ENCODE data around the gene PABPN1L. TPM values are rescaled to one million over a fixed set of nuclear protein-coding genes. Genes with fewer than 3 reads are reported as not detected.

The PABPN1L gene
- total and polyA plus RNA-seq, 3 donors from 2014 or later, result 0.34 to 0.93 TPM; not detected in 1

DNA sequence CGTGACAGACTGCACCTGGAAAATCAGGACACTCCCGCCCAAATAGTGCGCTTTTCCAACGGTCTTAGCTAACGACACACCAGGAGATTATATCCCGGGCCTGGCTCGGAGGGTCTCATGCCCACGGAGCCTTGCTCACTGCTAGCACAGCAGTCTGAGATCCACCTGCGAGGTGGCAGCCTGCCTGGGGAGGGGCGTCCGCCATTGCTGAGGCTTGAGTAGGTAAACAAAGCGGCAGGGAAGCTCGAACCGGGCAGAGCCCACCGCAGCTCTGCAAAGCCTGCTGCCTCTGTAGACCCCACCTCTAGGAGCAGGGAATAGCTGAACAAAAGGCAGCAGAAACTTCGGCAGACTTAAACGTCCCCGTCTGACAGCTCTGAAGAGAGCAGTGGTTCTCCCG is 14.8 kb downstream of the PABPN1L start:
- Histone ChIP-seq H3K4me3 (no peak overlapping the region), H3K36me3 (ENCODE audit: low read depth, missing control alignments) (no peaks in the 10 kb centered on the region), H3K4me1 (peaks cover 30% of the 10 kb centered on the region), H3K27ac (no peak overlapping the region), H3K27me3 (no peaks in the 10 kb centered on the region), H3K9me3 (no peaks in the 10 kb centered on the region)
- TF ChIP-seq POLR2A (IDR thresholded peaks at IDR 0.05), result no peak
- TF ChIP-seq, protein P1, sequence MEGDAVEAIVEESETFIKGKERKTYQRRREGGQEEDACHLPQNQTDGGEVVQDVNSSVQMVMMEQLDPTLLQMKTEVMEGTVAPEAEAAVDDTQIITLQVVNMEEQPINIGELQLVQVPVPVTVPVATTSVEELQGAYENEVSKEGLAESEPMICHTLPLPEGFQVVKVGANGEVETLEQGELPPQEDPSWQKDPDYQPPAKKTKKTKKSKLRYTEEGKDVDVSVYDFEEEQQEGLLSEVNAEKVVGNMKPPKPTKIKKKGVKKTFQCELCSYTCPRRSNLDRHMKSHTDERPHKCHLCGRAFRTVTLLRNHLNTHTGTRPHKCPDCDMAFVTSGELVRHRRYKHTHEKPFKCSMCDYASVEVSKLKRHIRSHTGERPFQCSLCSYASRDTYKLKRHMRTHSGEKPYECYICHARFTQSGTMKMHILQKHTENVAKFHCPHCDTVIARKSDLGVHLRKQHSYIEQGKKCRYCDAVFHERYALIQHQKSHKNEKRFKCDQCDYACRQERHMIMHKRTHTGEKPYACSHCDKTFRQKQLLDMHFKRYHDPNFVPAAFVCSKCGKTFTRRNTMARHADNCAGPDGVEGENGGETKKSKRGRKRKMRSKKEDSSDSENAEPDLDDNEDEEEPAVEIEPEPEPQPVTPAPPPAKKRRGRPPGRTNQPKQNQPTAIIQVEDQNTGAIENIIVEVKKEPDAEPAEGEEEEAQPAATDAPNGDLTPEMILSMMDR (IDR thresholded peaks at IDR 0.05), result no peak
- no peak for DNase-seq
- 88 to 95% methylated on average over 19 of the region's 19 CpGs for WGBS, 2 donors
- intact Hi-C loops (cut with DNase I; ENCODE audit: low total_unique reads), result no loop called here

DNA sequence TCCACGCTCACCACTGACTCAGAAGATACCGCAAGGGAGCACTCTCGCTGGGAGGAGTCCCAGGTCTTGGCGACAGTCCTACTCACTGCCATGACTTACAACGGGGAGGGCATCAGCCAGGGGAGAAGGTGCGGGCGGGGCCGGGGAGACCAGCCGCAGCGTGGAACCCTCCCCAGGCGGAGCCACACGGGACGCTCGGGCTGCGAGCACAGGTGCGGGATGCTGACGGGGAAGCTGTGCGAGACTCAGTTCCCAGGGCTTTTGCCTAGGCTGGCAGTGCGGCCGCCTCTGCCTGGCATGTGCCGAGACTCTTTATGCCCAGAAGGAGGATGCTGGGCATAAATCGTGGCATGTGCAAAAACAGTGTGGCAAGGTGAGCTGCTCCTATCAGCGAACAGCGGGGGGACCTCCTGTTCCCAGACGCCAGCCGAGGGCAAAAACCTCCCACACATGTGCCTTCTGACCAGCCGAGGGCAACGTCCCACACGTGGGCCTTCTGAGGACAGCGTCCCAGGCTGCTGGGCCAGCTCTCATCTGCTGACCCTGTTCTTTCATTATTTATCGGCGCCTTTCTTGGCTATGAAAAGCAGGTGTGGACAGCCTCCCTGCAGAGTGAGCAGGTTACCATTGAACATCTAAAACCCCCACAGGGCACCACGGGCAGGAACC is 15.8 kb downstream of the PABPN1L start:
- Histone ChIP-seq H3K4me1 (peaks cover 24% of the 10 kb centered on the region), H3K36me3 (ENCODE audit: low read depth, missing control alignments) (no peaks in the 10 kb centered on the region), H3K27me3 (no peaks in the 10 kb centered on the region), H3K27ac (no peak overlapping the region), H3K4me3 (no peak overlapping the region), H3K9me3 (no peaks in the 10 kb centered on the region)
- DNase-seq, result peak; percentile 60
- intact Hi-C loops (cut with DNase I; ENCODE audit: low total_unique reads), result no loop called here
- WGBS, 2 donors, result 74 to 80% methylated on average over 15 to 33 of the region's 33 CpGs
- TF ChIP-seq POLR2A (IDR thresholded peaks at IDR 0.05), result no peak
- TF ChIP-seq, protein P1 (IDR thresholded peaks at IDR 0.05), result no peak

DNA sequence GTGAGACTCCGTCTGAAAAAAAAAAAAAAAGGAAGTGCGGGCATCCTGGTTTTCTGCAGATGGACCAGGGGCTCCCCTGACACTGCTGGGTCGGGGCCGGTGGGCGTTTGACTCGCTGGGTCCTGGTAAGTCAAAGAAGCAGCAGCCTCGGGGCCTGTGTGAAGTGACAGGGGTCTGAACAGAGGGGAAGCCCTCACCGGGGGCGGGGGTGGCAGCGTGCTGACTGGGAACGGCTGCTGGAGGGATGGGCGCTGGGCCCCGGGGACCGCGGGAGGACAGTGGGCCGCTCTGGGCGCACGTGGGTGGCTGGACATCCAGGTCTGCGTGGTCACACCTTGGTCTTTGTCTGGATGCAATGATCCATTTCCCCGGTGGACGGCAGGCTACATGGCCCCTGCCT is 17.9 kb downstream of the PABPN1L start:
- Histone ChIP-seq H3K9me3 (no peaks in the 10 kb centered on the region), H3K36me3 (ENCODE audit: low read depth, missing control alignments) (no peaks in the 10 kb centered on the region), H3K27me3 (no peaks in the 10 kb centered on the region), H3K27ac (no peak overlapping the region), H3K4me1 (peaks cover 3% of the 10 kb centered on the region), H3K4me3 (no peak overlapping the region)
- TF ChIP-seq, protein P1 (IDR thresholded peaks at IDR 0.05), result no peak
- TF ChIP-seq POLR2A (IDR thresholded peaks at IDR 0.05), result no peak
- intact Hi-C loops (cut with DNase I; ENCODE audit: low total_unique reads), result no loop called here
- DNase-seq, result no peak
- 92 to 94% methylated on average over 9 to 21 of the region's 21 CpGs for WGBS, 2 donors

DNA sequence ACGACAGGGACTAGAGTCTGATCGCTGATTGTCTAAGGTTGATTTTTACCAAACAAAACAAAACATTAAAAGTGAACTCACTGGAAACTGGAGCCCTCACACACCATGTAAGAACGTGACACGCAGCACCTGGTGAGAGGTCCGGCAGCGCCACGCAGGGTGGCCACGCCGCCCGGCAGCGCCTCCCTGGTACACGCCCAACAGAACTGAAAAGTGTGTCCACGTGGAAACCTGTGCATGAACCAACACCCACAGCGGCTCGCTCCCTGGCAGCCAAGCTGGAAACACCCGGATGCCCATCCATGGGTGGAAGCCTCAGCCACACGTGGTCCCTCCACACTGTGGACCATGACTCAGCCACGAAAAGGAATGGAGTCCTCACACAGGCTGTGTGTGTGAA is 18.8 kb downstream of the PABPN1L start:
- no peak overlapping the region for H3K4me3 ChIP-seq
- no peaks in the 10 kb centered on the region for H3K9me3 ChIP-seq
- intact Hi-C loops (cut with DNase I; ENCODE audit: low total_unique reads), result no loop called here
- DNase-seq, result no peak
- H3K27me3 ChIP-seq, result no peaks in the 10 kb centered on the region
- TF ChIP-seq, protein P1 (IDR thresholded peaks at IDR 0.05), result no peak
- no peak for TF ChIP-seq POLR2A (IDR thresholded peaks at IDR 0.05)
- no peaks in the 10 kb centered on the region for H3K36me3 ChIP-seq (ENCODE audit: low read depth, missing control alignments)
- WGBS, 2 donors, result 92 to 93% methylated on average over 18 of the region's 18 CpGs
- no peak overlapping the region for H3K27ac ChIP-seq
- H3K4me1 ChIP-seq, result no peaks in the 10 kb centered on the region

DNA sequence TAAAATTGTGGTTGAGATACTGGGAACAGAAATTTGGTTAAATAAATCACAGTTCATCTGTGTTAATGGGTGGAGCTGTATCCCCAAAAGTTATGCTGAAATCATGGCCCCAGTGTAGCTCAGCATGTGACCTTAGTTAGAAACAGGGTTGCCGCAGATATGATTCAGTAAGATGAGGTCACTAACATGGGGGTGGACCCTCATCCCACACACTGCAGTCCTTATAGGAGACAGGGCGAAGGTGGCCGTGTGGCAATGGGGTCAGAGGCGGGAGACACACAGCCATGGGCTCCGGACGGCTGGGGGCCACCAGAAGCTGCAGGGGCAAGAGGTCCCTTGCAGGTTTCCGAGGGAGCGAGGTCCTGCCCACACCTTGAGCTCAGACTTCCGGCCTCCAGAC is 20.4 kb downstream of the PABPN1L start:
- TF ChIP-seq POLR2A (IDR thresholded peaks at IDR 0.05), result no peak
- TF ChIP-seq, protein P1 (IDR thresholded peaks at IDR 0.05), result no peak
- intact Hi-C loops (cut with DNase I; ENCODE audit: low total_unique reads), result no loop called here
- 92 to 94% methylated on average over 9 of the region's 9 CpGs for WGBS, 2 donors
- H3K4me1 ChIP-seq, result no peaks in the 10 kb centered on the region
- no peaks in the 10 kb centered on the region for H3K9me3 ChIP-seq
- H3K27me3 ChIP-seq, result no peaks in the 10 kb centered on the region
- H3K36me3 ChIP-seq (ENCODE audit: low read depth, missing control alignments), result no peaks in the 10 kb centered on the region
- no peak overlapping the region for H3K27ac ChIP-seq
- no peak for DNase-seq
- H3K4me3 ChIP-seq, result no peak overlapping the region

Data from testis (tissue), 3 donors.